GM18951 (cell line): ENCODE measurements around the gene FNDC5.

Experiments used
- POLR2A ChIP-seq: IDR thresholded peaks from 4 replicates; pipeline ENCODE4 v1.6.1; 2011; ENCODE audit warnings: mild to moderate bottlenecking; ENCODE audit not compliant: insufficient read length, insufficient read depth; ENCODE audit errors: extremely low read depth
- in situ Hi-C: fragments of 300-500 bp; cut with MboI; formaldehyde crosslinking; loops from one replicate; pipeline ENCODE4 v1.12.0; 2022; ENCODE audit warnings: low sequenced_read_pairs, mixed read lengths, inconsistent platforms; ENCODE audit not compliant: unreplicated experiment

Gene FNDC5

DNA sequence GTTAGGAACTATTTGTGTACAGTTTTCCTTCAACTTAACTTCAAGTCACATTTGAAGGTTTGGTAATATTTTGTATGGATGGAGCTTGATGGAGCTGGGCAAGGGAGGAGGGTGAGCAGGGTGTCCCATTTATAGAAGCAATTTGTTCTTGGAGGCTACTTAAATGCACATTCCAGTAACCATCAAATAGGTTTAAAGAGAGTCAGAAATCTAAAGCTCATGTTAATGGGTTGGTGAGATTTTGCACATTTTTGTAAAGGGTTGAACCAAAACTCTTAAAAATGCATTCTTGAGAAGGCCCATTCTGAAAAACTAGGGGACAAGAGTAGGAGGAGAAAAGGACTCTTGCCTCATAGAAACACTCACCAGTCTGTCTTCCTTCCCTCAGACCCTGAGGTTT lies 10.1 kb downstream of the FNDC5 start:
- TF ChIP-seq POLR2A: no peak
- in situ Hi-C loops: no loop called here

DNA sequence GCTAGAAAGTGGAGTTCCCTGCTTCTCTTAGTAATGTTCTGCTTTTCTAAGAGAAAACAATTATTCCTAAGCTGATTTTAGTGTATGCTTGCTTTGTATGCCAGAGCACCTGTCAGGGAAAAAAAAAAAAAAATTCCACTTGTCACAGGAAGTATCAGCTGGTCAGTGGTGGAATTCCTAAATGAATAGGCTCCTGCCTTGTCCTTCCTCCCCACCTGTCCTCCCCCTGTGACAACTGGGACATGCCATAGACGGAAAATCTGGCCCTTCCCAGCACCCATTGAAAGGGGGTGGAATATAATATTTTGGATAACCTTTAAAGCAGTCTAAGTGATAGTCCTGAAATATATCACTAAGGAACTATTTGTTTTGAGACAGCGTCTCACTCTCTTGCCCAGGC lies 10.8 kb downstream of the FNDC5 start:
- in situ Hi-C loops: no loop called here

DNA sequence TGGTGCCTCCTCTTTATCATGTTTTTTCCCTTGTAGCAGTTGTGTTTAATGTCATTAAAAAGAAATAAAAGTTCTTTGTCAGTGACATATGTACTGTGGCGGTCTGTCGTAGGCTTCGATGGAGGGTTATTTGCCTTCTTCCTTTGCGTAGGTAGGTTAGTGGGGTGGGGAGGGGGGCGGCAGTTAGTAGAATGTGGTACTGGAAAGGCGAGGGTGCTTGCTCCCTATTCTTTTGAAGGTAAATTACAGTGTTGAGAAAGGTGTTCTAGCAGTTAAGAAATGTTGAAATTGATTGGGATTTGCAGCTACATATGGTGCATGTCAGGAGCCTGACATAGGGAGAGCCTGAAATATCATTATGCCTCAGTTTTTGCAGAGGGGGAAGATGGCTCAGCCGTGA lies 11.9 kb downstream of the FNDC5 start:
- in situ Hi-C loops: no loop called here
- no peak for TF ChIP-seq POLR2A

More for the DNA sequence above, 10.8 kb downstream of the FNDC5 start:
- TF ChIP-seq POLR2A: no peak

DNA sequence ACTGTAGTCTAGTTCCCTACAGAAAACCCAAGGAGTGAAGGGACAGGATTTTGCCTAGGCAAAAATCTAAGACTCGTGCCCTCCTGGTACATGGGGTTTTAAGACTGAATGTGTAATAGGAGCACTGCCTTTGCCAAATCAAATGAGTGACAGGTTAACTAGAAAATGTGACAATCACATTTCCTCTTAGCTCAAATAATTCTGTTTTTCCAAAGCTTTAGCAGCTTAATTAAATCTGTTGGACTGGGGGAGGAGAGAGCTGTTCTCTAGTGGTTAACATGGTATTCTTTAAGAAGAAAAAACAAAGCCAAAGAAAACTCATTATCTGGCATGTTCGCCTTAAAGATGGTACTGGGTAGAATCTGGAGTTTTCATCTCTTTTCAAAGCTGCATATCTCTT lies 12.6 kb downstream of the FNDC5 start:
- no peak for TF ChIP-seq POLR2A
- in situ Hi-C loops: no loop called here

DNA sequence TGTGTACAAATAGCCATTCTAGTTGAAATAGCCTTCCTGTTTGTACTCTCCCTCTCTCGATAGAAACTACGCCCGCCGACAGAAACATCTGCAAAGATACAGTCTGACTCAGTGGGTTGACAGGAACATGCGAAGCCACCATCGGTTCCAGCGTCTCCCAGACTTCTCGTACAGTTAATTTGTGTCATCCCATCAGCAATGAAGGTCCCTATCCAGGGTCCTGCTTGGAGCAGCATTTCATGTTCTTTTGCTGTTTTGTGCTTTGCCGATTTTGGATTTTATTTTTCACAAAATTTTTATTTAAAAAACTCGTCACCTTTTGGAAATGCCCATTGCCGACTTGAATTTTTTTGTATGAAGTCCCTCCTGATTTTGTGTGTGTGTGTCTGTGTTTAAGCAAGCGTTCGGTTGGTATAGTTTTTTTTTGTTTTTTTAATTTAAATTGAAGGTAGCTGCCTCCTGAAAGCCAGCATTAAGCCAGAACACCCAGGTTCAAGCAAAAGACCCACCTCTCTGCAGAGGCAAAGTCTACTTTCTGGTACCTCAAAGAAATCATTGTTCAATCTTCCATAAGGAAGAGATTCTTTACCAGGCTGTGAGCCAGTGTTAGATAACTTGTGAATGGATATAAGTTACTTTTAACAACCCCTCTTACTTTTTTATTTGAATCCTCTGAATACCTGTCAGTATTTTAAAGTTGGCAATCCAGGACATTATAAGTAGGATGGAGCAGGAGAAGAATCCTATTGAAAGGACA lies 14.7 kb downstream of the FNDC5 start:
- no peak for TF ChIP-seq POLR2A
- in situ Hi-C loops: no loop called here

DNA sequence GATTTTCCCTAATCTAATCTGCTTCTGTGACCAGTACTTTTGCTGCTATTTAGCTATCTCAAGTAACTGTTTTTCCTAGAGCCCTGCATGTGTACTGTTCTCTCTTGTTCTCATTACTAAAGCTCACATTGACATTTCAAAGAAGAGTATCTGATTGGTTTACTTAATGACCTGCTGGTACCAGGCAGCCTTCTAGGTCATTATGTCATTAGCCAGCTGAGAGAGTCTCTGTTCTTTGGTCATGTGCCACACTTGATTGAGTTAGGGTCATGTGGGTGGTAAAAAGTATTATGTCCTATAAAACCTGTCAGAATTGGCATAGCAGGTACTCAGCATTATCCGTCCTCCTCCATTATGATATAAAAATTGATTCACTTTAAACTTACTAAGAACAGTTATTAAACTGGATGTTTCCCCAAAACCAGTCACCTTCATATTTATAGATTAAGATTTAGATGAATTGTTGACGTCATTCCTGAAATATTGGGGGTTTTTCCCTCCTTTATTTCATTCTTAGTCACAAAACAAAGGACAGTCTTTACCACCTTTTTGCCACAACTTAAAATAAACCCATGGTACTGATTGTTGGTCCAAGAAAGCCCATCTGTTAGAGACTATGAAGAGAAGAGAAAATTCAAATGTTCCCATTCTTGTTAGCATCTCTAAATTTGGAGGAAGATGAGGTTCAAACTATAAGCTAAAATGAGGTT lies 22.2 kb downstream of the FNDC5 start:
- TF ChIP-seq POLR2A: no peak
- in situ Hi-C loops: no loop called here

DNA sequence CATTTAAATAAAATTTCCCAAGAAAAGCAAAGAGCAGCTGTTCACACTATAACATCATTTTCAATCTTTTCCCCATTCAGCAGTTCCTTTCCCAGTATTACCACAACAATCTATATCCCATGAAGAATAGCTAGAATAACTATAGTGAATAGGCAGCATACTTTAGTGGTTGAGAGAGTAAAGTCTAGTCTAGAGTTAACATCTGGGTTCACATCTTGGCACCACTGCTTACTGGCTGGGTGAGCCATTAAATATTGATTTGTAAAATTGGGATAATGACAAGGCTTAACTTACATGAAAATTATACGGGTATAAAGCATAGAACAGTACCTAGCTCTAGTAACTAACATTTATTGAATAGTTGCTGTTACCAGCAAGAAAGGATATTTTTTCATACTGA lies 38.8 kb downstream of the FNDC5 start:
- TF ChIP-seq POLR2A: no peak
- in situ Hi-C loops: no loop called here

DNA sequence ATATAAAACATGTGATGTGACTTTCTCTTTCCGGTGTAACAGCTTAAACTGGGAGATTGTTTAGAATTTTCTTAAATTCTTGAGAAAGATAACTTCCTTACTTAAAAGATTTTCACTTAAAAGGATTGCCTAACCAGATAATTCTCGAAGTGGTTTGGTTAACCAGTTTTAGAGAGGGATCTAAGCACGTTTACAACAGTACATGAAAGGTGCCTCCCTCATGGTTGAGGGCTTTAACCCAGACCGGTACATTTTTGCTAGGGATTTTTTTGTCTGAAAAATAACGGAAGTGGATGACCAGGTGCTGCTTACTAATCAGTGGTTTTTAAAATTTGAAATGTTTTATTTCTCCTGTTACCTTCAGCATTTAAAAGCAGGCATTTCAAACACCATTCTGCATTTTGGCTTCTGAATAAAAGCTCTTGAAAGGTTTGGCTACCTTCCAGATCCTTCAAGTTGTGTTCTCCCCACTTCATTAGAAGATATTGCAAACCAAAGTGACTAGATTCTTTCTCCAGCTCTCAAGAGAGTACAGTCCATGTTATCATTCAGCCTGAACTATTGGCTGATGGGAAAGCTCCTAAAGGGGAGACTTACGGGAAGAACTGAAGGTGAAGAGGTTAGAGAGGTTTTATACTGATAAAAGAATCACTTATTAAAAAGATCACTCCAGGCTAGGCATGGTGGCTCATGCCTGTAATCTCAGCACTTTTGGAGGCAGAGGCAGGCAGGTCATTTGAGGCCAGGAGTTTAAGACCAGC lies 40.4 kb downstream of the FNDC5 start:
- TF ChIP-seq POLR2A: no peak
- in situ Hi-C loops: no loop called here

DNA sequence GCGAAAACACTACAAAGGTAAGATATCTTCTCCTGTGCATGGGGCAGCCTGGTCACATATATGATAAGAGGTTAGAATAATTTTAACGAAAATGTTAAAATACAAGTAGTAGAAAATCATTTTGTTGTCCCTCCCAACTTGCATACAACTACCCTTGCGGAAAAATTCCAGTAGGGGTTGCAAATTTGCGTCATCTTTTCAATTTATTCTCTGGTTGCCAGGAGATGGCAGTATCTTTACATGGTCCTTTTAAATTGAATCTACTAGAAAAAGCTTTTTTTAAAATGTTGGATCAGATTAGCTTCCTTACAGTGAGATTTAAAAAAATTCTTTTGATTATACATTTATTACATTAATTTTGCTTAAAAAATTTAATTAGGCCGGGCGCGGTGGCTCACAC lies 42.4 kb downstream of the FNDC5 start:
- no peak for TF ChIP-seq POLR2A
- in situ Hi-C loops: no loop called here

DNA sequence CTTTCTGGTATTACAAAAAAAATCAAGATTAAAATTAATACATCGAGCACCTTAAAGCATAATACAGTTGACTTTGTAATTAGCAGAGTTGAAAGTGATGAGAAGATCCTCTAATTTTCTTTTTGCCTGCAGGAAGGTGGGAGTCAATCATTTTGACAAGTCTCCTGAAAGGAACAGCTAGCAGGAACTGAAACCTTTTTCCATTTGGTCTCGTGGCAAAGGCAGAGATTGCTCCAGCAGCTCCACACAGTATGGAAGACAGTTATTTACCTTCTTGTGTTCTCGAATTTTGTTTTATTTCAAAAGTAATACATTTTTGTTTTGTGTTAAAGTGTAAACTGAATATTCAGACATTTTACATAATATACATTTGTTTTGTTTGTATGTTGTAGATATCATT lies 45.5 kb downstream of the FNDC5 start:
- no peak for TF ChIP-seq POLR2A
- in situ Hi-C loops: no loop called here

DNA sequence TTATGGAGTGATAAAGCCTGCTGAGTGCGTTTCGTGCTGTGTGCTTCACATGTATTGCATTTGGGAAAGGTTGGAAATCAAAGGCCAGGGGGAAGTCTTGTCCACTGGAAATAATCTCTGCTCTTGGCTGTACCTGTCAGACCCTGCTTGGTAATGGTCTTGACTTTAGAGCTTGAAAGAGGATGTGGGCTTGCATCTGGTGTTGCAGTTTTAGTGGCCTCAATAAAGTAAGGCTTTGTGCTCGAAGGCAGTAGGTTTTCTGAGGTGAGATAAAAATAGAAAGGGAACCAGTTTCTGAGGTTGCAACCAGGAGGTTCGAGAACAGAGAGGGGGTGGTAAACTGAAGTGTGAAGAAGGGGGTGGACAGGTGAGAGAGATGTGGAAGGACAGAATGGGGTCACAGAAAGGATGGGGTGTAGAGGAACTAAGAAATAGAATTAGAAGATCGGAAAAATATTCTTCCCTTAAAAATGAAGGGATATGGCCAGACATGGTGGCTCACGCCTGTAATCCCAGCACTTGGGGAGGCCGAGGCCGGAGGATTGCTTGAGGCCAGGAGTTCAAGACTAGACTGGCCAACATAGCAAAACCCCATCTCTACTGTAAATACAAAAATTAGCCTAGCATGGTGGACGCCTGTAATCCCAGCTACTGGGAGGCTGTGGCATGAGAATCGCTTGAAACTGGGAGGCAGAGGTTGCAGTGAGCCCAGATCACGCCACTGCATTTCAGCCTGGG lies 51.7 kb downstream of the FNDC5 start:
- peak; percentile 1 for TF ChIP-seq POLR2A
- in situ Hi-C loops: no loop called here

DNA sequence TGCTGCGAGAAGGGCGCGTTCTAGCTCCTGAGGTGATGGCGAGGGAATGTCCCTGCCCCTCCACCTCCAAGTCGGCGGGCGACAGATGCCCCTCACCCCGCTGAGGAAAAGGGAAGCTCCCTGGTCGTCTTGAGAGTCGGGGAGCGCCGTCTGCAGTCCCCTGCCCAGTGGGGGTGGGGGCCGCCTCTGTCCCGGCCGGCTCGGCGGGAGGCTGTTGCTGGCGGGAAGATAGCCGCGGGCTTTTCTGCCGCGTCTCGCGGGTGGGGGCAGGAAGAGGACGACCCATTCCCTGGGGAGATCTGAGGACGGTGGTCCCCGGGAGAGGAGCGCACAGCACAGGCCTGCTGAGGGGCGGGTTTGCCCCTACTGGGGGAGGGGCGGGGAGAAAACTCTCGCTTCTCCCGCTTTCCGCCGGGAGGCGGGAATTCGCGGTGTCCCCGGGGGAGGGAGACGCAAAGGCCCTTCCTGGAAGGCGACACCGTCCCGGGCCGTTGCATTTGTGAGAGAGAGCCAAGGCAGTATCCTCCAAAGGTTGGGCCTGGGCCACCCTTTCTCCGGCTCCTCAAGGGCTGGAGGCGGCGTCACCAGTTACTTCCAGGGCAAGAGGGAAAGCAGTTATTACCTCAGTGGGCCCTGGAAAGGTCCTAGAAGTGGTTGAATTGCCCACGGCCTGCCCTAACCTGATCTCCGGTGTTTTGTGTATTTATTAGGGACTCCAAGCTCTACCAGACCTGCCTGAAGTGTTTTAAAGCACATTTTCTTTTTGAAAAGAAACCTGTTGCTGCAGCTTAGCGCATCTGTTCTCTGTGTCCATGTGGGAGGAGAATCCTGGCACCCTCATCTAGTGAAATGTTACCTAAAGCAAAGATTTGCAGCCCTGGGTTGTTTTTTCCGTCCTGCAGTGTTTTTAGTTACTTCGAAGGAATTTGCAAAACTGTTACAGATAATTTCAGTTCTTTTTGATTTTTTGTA lies 52.6 kb downstream of the FNDC5 start:
- in situ Hi-C loops: no loop called here

More for the DNA sequence above, 52.6 kb downstream of the FNDC5 start:
- peak; percentile 12 for TF ChIP-seq POLR2A
